HepG2 (cell line): ENCODE measurements around the gene FAM53C. TPM values are rescaled to one million over a fixed set of nuclear protein-coding genes. Genes with fewer than 3 reads are reported as not detected.

ENCODE experiments used
- ATAC-seq: fragments of 200-7000 bp; cut with Tn5 transposase; 3 replicates; pipeline ENCODE4 v1.9.1; 2020; ENCODE audit warnings: mild to moderate bottlenecking, moderate library complexity
- BruUV-seq: library from RNA; stranded (reverse); fragments of 400-500 nt; replicated peaks from 2 replicates; lab custom pipeline; 2021; lab: Mats Ljungman, UMichigan
- CTCF ChIA-PET: fragments of 300-600 bp; formaldehyde crosslinking; extraction: SDS; loops from one replicate; lab custom pipeline; 2021; ENCODE audit warnings: low total read pairs, inconsistent platforms, low intra/inter-chr PET ratio; lab: Yijun Ruan, JAX
- POLR2A ChIA-PET: fragments of 350-600 bp; sonication (Branson Sonifier 250); formaldehyde crosslinking; loops from one replicate; lab custom pipeline; 2020; ENCODE audit warnings: antibody characterized with exemption, inconsistent platforms; lab: Yijun Ruan, JAX
- DNase-seq: peaks from one replicate; pipeline ENCODE4 v3.0.0-alpha.2; 2015; ENCODE audit warnings: low spot score
- FAIRE-seq: peaks from 3 replicates; lab custom pipeline; 2011; peaks lifted over from hg19 to GRCh38; lab: Jason Lieb, UNC
- H2AFZ ChIP-seq: one replicate; pipeline ENCODE4 v1.6.1; 2011; ENCODE audit warnings: low read length, inconsistent platforms
- H3K27ac ChIP-seq: fragments of 300-600 bp; 3 replicates; pipeline ENCODE4 v1.8.0; 2011; ENCODE audit warnings: mixed run types, mild to moderate bottlenecking, mixed read lengths, low read length, inconsistent platforms; ENCODE audit not compliant: insufficient read depth; ENCODE audit errors: extremely low read length
- H3K27me3 ChIP-seq, 2 experiments: fragments of 200-600 bp in 1 of 2; 2 replicates in 1 of 2; 3 replicates in 1 of 2; pipeline versions ENCODE4 v1.6.0 to v1.8.0; 2011; ENCODE audit warnings: low read length in 2 of 2, mild to moderate bottlenecking in 2 of 2, moderate library complexity in 2 of 2, inconsistent platforms in 1 of 2; ENCODE audit not compliant: insufficient read depth in 2 of 2, control insufficient read depth in 1 of 2
- H3K36me3 ChIP-seq, 2 experiments: fragments of 200-600 bp in 1 of 2; replicated peaks in 1 of 2; 2 replicates in 1 of 2; 3 replicates in 1 of 2; pipeline versions ENCODE4 v1.5.1 to v1.8.0; 2011; ENCODE audit warnings: low read length in 2 of 2, inconsistent platforms in 1 of 2; ENCODE audit not compliant: insufficient read depth in 2 of 2, control insufficient read depth in 1 of 2
- H3K4me1 ChIP-seq: 2 replicates; pipeline ENCODE4 v1.5.1; 2012; ENCODE audit warnings: low read length, inconsistent platforms; ENCODE audit not compliant: insufficient read depth
- H3K4me2 ChIP-seq: 2 replicates; pipeline ENCODE4 v1.6.0; 2011; ENCODE audit warnings: low read depth, low read length, inconsistent platforms
- H3K4me3 ChIP-seq, 3 experiments: fragments of 200-600 bp in 1 of 3; sonication (generic), shearing (Covaris generic) in 1 of 3; replicated peaks in 1 of 3; 2 replicates each; pipeline ENCODE4 v1.5.1; 2011 to 2016; ENCODE audit warnings: low read length in 3 of 3, inconsistent platforms in 2 of 3, low read depth in 2 of 3, mild to moderate bottlenecking in 2 of 3, control low read depth in 1 of 3, mixed read lengths in 1 of 3; ENCODE audit not compliant: insufficient read depth in 1 of 3
- H3K79me2 ChIP-seq: one replicate; pipeline ENCODE4 v1.6.1; 2011; ENCODE audit warnings: low read length, inconsistent platforms; ENCODE audit not compliant: insufficient read depth
- H3K9ac ChIP-seq: 2 replicates; pipeline ENCODE4 v1.6.0; 2011; ENCODE audit warnings: mild to moderate bottlenecking, low read depth, low read length, inconsistent platforms; ENCODE audit not compliant: insufficient read depth
- H3K9me3 ChIP-seq: 2 replicates; pipeline ENCODE4 v1.5.1; 2012; ENCODE audit warnings: mild to moderate bottlenecking, low read length
- H4K20me1 ChIP-seq: 2 replicates; pipeline ENCODE4 v1.6.0; 2011; ENCODE audit warnings: inconsistent platforms, mild to moderate bottlenecking, low read length, moderate library complexity; ENCODE audit not compliant: insufficient read depth
- ATF7-NPFF ChIP-seq: sonication (generic); formaldehyde crosslinking; IDR thresholded peaks from 2 replicates; pipeline ENCODE4 v1.8.1; 2023; ENCODE audit warnings: mild to moderate bottlenecking, low read depth, missing genetic modification reagents, moderate library complexity
- DNMT1 ChIP-seq: sonication (generic); formaldehyde crosslinking; IDR thresholded peaks from 2 replicates; pipeline ENCODE4 v1.5.1; 2020; ENCODE audit warnings: mild to moderate bottlenecking, missing genetic modification reagents
- FOSL2 ChIP-seq: sonication (generic); formaldehyde crosslinking; IDR thresholded peaks from 2 replicates; pipeline ENCODE4 v1.4.0; 2020; ENCODE audit warnings: missing genetic modification reagents
- PAWR ChIP-seq: sonication (generic); formaldehyde crosslinking; IDR thresholded peaks from 2 replicates; pipeline ENCODE4 v1.4.0; 2020; ENCODE audit warnings: missing genetic modification reagents, mild to moderate bottlenecking, borderline replicate concordance
- SIX1 ChIP-seq: sonication (generic); formaldehyde crosslinking; IDR thresholded peaks from 2 replicates; pipeline ENCODE4 v1.4.0; 2020; ENCODE audit warnings: missing genetic modification reagents, borderline replicate concordance
- SRF ChIP-seq: IDR thresholded peaks from 2 replicates; pipeline ENCODE4 v1.6.1; 2011; ENCODE audit warnings: mild to moderate bottlenecking, low read depth, low read length, moderate library complexity
- TBP ChIP-seq: sonication (generic); formaldehyde crosslinking; IDR thresholded peaks from 2 replicates; pipeline ENCODE4 v1.5.0; 2020; ENCODE audit warnings: missing genetic modification reagents
- TCF7 ChIP-seq: sonication (generic); IDR thresholded peaks from 2 replicates; pipeline ENCODE4 v1.6.1; 2016; ENCODE audit warnings: antibody characterized with exemption, low read depth
- TEAD2 ChIP-seq: sonication (generic); formaldehyde crosslinking; IDR thresholded peaks from 2 replicates; pipeline ENCODE4 v1.9.0; 2021; ENCODE audit warnings: missing genetic modification reagents
- TGIF2 ChIP-seq: IDR thresholded peaks from 2 replicates; pipeline ENCODE4 v1.6.1; 2016; ENCODE audit warnings: control low read depth, missing compliant biosample characterization
- ZNF496 ChIP-seq: sonication (generic); formaldehyde crosslinking; IDR thresholded peaks from 2 replicates; pipeline ENCODE4 v1.8.1; 2023; ENCODE audit warnings: mild to moderate bottlenecking, moderate library complexity, missing genetic modification reagents; ENCODE audit not compliant: insufficient replicate concordance
- ZNF510 ChIP-seq: sonication (generic); formaldehyde crosslinking; IDR thresholded peaks from 2 replicates; pipeline ENCODE4 v1.4.0; 2020; ENCODE audit warnings: low read depth, mild to moderate bottlenecking, missing genetic modification reagents
- ZNF761 ChIP-seq: sonication (generic); formaldehyde crosslinking; conservative IDR thresholded peaks from 2 replicates; pipeline ENCODE4 v1.4.0; 2020; ENCODE audit warnings: mild to moderate bottlenecking, missing genetic modification reagents
- ZSCAN9 ChIP-seq: IDR thresholded peaks from 2 replicates; pipeline ENCODE4 v1.6.1; 2016; ENCODE audit warnings: borderline replicate concordance
- whole genome bisulfite sequencing: methylation state at CpG from one replicate; pipeline ENCODE4 v1.1.6; 2017; ENCODE audit warnings: low lambda C conversion rate; 5-methylcytosine and 5-hydroxymethylcytosine counted together
- in situ Hi-C: cut with HindIII; loops from 2 replicates; pipeline ENCODE4 v1.10.0; 2017; ENCODE audit warnings: low pct_unique_long_range_greater_than_20kb; ENCODE audit not compliant: extremely low pct_ligation_motif_present
- intact Hi-C: fragments of 100-400 bp; cut with micrococcal nuclease; formaldehyde crosslinking; loops from one replicate; pipeline ENCODE4 v1.10.0; 2022; ENCODE audit not compliant: unreplicated experiment
- polyA plus RNA-seq, 8 experiments: library from polyadenylated mRNA; depleted of rRNA in 3 of 8; stranded (reverse) in 7 of 8; unstranded in 1 of 8; fragments of >200 nt; fragmentation: Illumina TruSeq in 4 of 8; extraction: Trizol in 4 of 8; gene quantifications; 2 replicates each; pipeline versions ENCODE4 v1.2.1 to v1.2.3, GENCODE V29; 2011 to 2016; ENCODE audit warnings: low read depth in 4 of 8, missing spikeins in 1 of 8, mixed read lengths in 1 of 8; ENCODE audit not compliant: insufficient read depth in 1 of 8
- total RNA-seq, 5 experiments: library from RNA; depleted of rRNA; stranded (reverse); fragments of >200 nt; fragmentation: Illumina TruSeq; extraction: Trizol; gene quantifications; 2 replicates each; pipeline ENCODE4 v1.2.3, GENCODE V29; 2016; ENCODE audit warnings: low read depth in 1 of 5
- TF ChIP-seq, protein P1 (sequence below): fragments of 450-650 bp; IDR thresholded peaks from 2 replicates; pipeline ENCODE4 v1.6.1; 2017; ENCODE audit warnings: mild to moderate bottlenecking
- TF ChIP-seq, protein P2 (sequence below): sonication (generic); formaldehyde crosslinking; IDR thresholded peaks from 2 replicates; pipeline ENCODE4 v1.4.0; 2020; ENCODE audit warnings: missing genetic modification reagents

The FAM53C gene
- total and polyA plus RNA-seq, 2 of the 13 experiments (the other 11 are each of a cell fraction or from before 2014, with no cell fraction given) = 26.9 to 30.1 TPM

DNA sequence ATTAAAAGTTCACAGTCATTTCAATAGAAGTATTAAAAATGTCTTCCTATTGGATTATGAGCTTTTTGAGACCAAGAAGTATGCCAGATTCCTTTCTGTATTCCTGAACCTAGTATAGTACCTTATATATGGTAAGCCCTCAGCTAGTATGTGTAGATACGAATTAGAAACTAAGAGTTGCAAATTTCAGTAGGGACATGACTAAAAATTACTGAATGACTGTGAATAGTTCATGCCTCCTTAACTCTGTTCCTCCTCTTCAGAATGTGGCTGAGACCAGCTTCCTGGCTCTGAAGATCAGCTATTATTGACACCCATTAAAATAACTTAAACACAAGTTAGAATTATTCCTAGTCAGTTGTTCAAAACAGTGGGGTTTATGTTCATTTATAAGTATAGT is 34.2 kb downstream of the FAM53C start:
- WGBS = 96% methylated on average over 1 of the region's 1 CpG
- H3K79me2 ChIP-seq = peaks cover 39% of the 10 kb centered on the region
- H4K20me1 ChIP-seq = no peaks in the 10 kb centered on the region
- intact Hi-C loops (no loop called here), in situ Hi-C loops (no loop called here)
- POLR2A ChIA-PET = interaction anchor here (1.6 kb wide), 1 partner anchor 40 kb away, joined by 3 read pairs; the partner anchor contains the start of gene CDC25C
- no peak overlapping the region for H2AFZ ChIP-seq
- CTCF ChIA-PET = no interaction called here
- no peak for ATAC-seq
- no peaks in the 10 kb centered on the region for H3K27me3 ChIP-seq
- peaks cover 12% of the 10 kb centered on the region for H3K4me1 ChIP-seq
- BruUV-seq = no TSS peak
- H3K27ac ChIP-seq = no peak overlapping the region
- DNase-seq = no peak
- FAIRE-seq = no peak
- H3K9ac ChIP-seq = no peak overlapping the region
- H3K4me2 ChIP-seq = no peak overlapping the region
- H3K4me3 ChIP-seq = no peak overlapping the region
- H3K9me3 ChIP-seq = no peaks in the 10 kb centered on the region
- peaks cover 0 to 26% of the 10 kb centered on the region in 2 experiments; a peak in 3 of 5 replicates for H3K36me3 ChIP-seq
- TF ChIP-seq TGIF2 (CRISPR knock-in tag) (no peak), ZNF761 (CRISPR knock-in tag) (no peak)

DNA sequence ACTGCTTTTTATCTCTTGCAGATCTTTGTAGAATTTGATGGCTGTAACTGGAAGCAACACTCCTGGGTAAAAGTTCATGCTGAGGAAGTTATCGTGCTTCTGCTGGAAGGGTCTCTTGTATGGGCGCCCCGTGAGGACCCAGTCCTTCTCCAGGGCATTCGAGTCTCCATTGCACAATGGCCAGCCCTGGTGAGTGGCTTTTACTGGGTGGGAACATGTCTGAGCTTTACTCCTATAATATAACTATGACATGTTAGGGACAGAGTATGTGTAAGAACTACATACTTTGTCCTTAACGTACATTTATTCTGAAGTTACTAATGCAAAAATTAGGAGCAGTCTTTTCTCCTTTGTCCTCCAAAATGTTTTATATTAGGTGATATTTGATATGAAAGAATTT is 34.6 kb downstream of the FAM53C start:
- H3K4me1 ChIP-seq = peaks cover 11% of the 10 kb centered on the region
- H3K4me2 ChIP-seq = no peak overlapping the region
- no peaks in the 10 kb centered on the region for H3K27me3 ChIP-seq
- H3K4me3 ChIP-seq = no peak overlapping the region
- DNase-seq = no peak
- H2AFZ ChIP-seq = no peak overlapping the region
- in situ Hi-C loops = no loop called here
- intact Hi-C loops = no loop called here
- TF ChIP-seq TEAD2 (CRISPR knock-in tag) = no peak
- TF ChIP-seq, protein P1, sequence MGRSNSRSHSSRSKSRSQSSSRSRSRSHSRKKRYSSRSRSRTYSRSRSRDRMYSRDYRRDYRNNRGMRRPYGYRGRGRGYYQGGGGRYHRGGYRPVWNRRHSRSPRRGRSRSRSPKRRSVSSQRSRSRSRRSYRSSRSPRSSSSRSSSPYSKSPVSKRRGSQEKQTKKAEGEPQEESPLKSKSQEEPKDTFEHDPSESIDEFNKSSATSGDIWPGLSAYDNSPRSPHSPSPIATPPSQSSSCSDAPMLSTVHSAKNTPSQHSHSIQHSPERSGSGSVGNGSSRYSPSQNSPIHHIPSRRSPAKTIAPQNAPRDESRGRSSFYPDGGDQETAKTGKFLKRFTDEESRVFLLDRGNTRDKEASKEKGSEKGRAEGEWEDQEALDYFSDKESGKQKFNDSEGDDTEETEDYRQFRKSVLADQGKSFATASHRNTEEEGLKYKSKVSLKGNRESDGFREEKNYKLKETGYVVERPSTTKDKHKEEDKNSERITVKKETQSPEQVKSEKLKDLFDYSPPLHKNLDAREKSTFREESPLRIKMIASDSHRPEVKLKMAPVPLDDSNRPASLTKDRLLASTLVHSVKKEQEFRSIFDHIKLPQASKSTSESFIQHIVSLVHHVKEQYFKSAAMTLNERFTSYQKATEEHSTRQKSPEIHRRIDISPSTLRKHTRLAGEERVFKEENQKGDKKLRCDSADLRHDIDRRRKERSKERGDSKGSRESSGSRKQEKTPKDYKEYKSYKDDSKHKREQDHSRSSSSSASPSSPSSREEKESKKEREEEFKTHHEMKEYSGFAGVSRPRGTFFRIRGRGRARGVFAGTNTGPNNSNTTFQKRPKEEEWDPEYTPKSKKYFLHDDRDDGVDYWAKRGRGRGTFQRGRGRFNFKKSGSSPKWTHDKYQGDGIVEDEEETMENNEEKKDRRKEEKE = no peak
- TF ChIP-seq FOSL2 (CRISPR knock-in tag) = no peak
- TF ChIP-seq TCF7 = no peak
- no peak for TF ChIP-seq SRF
- no peak for TF ChIP-seq SIX1 (CRISPR knock-in tag)
- TF ChIP-seq ZNF496 (CRISPR knock-in tag) = no peak
- no peak for TF ChIP-seq TBP
- TF ChIP-seq ZSCAN9 (CRISPR knock-in tag) = no peak
- no peak for TF ChIP-seq PAWR (CRISPR knock-in tag)
- no peak for TF ChIP-seq ZNF510
- no peak for TF ChIP-seq ATF7-NPFF
- TF ChIP-seq, protein P2, sequence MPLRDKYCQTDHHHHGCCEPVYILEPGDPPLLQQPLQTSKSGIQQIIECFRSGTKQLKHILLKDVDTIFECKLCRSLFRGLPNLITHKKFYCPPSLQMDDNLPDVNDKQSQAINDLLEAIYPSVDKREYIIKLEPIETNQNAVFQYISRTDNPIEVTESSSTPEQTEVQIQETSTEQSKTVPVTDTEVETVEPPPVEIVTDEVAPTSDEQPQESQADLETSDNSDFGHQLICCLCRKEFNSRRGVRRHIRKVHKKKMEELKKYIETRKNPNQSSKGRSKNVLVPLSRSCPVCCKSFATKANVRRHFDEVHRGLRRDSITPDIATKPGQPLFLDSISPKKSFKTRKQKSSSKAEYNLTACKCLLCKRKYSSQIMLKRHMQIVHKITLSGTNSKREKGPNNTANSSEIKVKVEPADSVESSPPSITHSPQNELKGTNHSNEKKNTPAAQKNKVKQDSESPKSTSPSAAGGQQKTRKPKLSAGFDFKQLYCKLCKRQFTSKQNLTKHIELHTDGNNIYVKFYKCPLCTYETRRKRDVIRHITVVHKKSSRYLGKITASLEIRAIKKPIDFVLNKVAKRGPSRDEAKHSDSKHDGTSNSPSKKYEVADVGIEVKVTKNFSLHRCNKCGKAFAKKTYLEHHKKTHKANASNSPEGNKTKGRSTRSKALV (CRISPR knock-in tag) = no peak
- no peak for TF ChIP-seq DNMT1 (CRISPR knock-in tag)
- no peaks in the 10 kb centered on the region for H4K20me1 ChIP-seq
- FAIRE-seq = no peak
- ChIA-PET POLR2A (interaction anchor here (1.6 kb wide), 1 partner anchor 41 kb away, joined by 3 read pairs; the partner anchor contains the start of gene CDC25C), CTCF (no interaction called here)
- H3K79me2 ChIP-seq = peaks cover 36% of the 10 kb centered on the region
- H3K36me3 ChIP-seq = peaks cover 2 to 31% of the 10 kb centered on the region in 2 experiments; a peak in 3 of 5 replicates
- H3K27ac ChIP-seq = no peak overlapping the region
- no peaks in the 10 kb centered on the region for H3K9me3 ChIP-seq
- 80% methylated on average over 5 of the region's 5 CpGs for WGBS
- no peak for ATAC-seq
- no peak overlapping the region for H3K9ac ChIP-seq
- BruUV-seq = no TSS peak
